Loucy (cell line): ENCODE measurements around the gene CDPF1.

Experiments
- H2AFZ ChIP-seq: fragments of 200-600 bp; sonication (generic); 2 replicates; pipeline ENCODE4 v1.6.0; 2016; ENCODE audit warnings: antibody characterized with exemption, mild to moderate bottlenecking, low read length, moderate library complexity
- H3F3A ChIP-seq: fragments of 200-600 bp; 2 replicates; pipeline ENCODE4 v1.6.0; 2016; ENCODE audit warnings: antibody characterized with exemption, low read depth, mild to moderate bottlenecking
- H3K27me3 ChIP-seq: fragments of 200-600 bp; sonication (generic); 2 replicates; pipeline ENCODE4 v1.6.1; 2014; ENCODE audit warnings: low read length, mild to moderate bottlenecking; ENCODE audit not compliant: insufficient read depth, poor library complexity, severe bottlenecking
- H3K36me3 ChIP-seq: fragments of 200-600 bp; sonication (generic); 2 replicates; pipeline ENCODE4 v1.6.1; 2016; ENCODE audit warnings: low read length; ENCODE audit not compliant: insufficient read depth
- H3K4me1 ChIP-seq: fragments of 200-600 bp; sonication (generic); 2 replicates; pipeline ENCODE4 v1.5.1; 2014; ENCODE audit warnings: low read length, mild to moderate bottlenecking; ENCODE audit not compliant: insufficient read depth, poor library complexity, severe bottlenecking
- H3K4me2 ChIP-seq: fragments of 200-600 bp; sonication (generic); 2 replicates; pipeline ENCODE4 v1.6.0; 2014; ENCODE audit warnings: antibody characterized with exemption, low read length, low read depth, mild to moderate bottlenecking; ENCODE audit not compliant: poor library complexity, severe bottlenecking
- H3K4me3 ChIP-seq: fragments of 200-600 bp; sonication (generic); 2 replicates; pipeline ENCODE4 v1.5.1; 2014; ENCODE audit warnings: low read length, mild to moderate bottlenecking, mixed read lengths; ENCODE audit not compliant: poor library complexity, severe bottlenecking
- H3K79me2 ChIP-seq: fragments of 200-600 bp; sonication (generic); 2 replicates; pipeline ENCODE4 v1.6.1; 2014; ENCODE audit warnings: low read length; ENCODE audit not compliant: insufficient read depth
- H3K9ac ChIP-seq: fragments of 200-600 bp; sonication (generic); 2 replicates; pipeline ENCODE4 v1.6.0; 2014; ENCODE audit warnings: mild to moderate bottlenecking, low read depth, low read length, moderate library complexity; ENCODE audit not compliant: poor library complexity, severe bottlenecking
- H3K9me2 ChIP-seq: fragments of 200-600 bp; sonication (generic); replicated peaks from 2 replicates; pipeline ENCODE4 v1.6.1; 2016; ENCODE audit warnings: low read depth, low read length, mixed read lengths
- H3K9me3 ChIP-seq: fragments of 200-600 bp; sonication (generic); 2 replicates; pipeline ENCODE4 v1.6.1; 2014; ENCODE audit warnings: mild to moderate bottlenecking, antibody characterized with exemption, low read length, low read depth; ENCODE audit not compliant: insufficient read depth
- H4K20me1 ChIP-seq: fragments of 200-600 bp; sonication (generic); 2 replicates; pipeline ENCODE4 v1.6.0; 2014; ENCODE audit warnings: antibody characterized with exemption, low read length, mild to moderate bottlenecking; ENCODE audit not compliant: insufficient read depth, poor library complexity, severe bottlenecking
- EZH2phosphoT487 ChIP-seq: fragments of 200-600 bp; IDR thresholded peaks from 2 replicates; pipeline ENCODE4 v1.6.1; 2018; ENCODE audit warnings: antibody characterized with exemption, mild to moderate bottlenecking, moderate library complexity, borderline replicate concordance
- TF ChIP-seq, protein P1 (sequence below): fragments of 200-600 bp; sonication (generic); conservative IDR thresholded peaks from 2 replicates; pipeline ENCODE4 v1.5.1; 2014; ENCODE audit warnings: mild to moderate bottlenecking, antibody characterized with exemption, low read length

CDPF1 gene

GRCh38 chr22:46293577-46294260 lies 43.6 kb upstream of the CDPF1 start:
- TF ChIP-seq EZH2phosphoT487 = no peak
- peaks cover 9% of the 10 kb centered on the region; the same call in 1 of the 2 replicates for H3K36me3 ChIP-seq

DNA sequence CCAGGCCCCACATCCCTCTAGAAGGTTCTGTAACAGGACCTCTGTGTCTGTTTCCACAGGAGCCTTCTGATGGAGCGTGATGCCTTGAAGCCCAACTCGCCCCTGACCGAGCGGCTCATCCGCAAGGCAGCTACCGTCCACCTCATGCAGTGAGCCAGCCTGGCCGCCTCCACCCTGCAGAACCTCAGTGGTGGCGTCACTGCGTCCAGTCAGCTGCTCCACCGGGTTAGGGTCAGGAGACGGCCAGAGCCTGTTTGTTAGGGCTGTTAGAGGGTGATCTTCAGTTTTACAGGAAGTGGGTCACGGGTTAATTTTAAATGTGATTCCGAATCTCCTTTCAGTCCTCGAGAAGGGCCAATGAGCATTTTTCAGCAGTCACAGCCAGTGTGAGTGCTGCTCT lies 42.6 kb upstream of the CDPF1 start:
- Histone ChIP-seq H3F3A (no peaks in the 10 kb centered on the region), H2AFZ (no peak overlapping the region), H3K9ac (no peak overlapping the region), H3K9me3 (no peaks in the 10 kb centered on the region), H3K9me2 (no peaks in the 10 kb centered on the region), H3K27me3 (no peaks in the 10 kb centered on the region), H3K79me2 (peaks cover 37% of the 10 kb centered on the region), H3K36me3 (peaks cover 8% of the 10 kb centered on the region; the same call in 1 of the 2 replicates), H3K4me3 (no peak overlapping the region), H3K4me2 (no peak overlapping the region), H3K4me1 (peaks cover 60% of the 10 kb centered on the region), H4K20me1 (no peaks in the 10 kb centered on the region)
- TF ChIP-seq, protein P1, sequence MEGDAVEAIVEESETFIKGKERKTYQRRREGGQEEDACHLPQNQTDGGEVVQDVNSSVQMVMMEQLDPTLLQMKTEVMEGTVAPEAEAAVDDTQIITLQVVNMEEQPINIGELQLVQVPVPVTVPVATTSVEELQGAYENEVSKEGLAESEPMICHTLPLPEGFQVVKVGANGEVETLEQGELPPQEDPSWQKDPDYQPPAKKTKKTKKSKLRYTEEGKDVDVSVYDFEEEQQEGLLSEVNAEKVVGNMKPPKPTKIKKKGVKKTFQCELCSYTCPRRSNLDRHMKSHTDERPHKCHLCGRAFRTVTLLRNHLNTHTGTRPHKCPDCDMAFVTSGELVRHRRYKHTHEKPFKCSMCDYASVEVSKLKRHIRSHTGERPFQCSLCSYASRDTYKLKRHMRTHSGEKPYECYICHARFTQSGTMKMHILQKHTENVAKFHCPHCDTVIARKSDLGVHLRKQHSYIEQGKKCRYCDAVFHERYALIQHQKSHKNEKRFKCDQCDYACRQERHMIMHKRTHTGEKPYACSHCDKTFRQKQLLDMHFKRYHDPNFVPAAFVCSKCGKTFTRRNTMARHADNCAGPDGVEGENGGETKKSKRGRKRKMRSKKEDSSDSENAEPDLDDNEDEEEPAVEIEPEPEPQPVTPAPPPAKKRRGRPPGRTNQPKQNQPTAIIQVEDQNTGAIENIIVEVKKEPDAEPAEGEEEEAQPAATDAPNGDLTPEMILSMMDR = no peak
- no peak for TF ChIP-seq EZH2phosphoT487

More at GRCh38 chr22:46293577-46294260, 43.6 kb upstream of the CDPF1 start:
- no peaks in the 10 kb centered on the region for H3K27me3 ChIP-seq
- H3K79me2 ChIP-seq = peaks cover 42% of the 10 kb centered on the region
- peaks cover 56% of the 10 kb centered on the region for H3K4me1 ChIP-seq
- H4K20me1 ChIP-seq = no peaks in the 10 kb centered on the region
- H3K9me3 ChIP-seq = no peaks in the 10 kb centered on the region
- H3F3A ChIP-seq = no peaks in the 10 kb centered on the region
- peak overlapping the region; percentile 45 for H3K9ac ChIP-seq
- no peak overlapping the region for H2AFZ ChIP-seq
- no peak overlapping the region for H3K4me3 ChIP-seq
- peak overlapping the region; percentile 25 for H3K4me2 ChIP-seq
- no peaks in the 10 kb centered on the region for H3K9me2 ChIP-seq

DNA sequence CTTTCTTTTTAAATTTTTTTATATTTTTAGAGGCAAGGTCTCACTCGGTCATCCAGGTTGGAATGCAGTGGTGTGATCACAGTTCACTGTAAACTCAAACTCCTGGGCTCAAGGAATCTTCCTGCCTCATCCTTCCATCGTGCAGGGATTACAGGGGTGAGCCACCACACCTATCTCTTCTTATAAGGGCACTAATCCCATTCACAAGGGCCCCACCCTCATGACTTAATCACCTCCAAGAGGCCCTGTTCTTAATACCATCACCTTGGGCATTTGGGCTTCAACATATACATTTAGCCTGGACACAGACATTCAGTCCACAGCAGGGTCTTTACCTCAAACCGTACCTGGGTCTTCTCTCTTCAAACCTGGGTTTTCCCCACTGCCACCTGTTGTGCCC lies 42.1 kb upstream of the CDPF1 start:
- Histone ChIP-seq H3K9ac (no peak overlapping the region), H4K20me1 (no peaks in the 10 kb centered on the region), H3K79me2 (peaks cover 37% of the 10 kb centered on the region), H3K9me3 (no peaks in the 10 kb centered on the region), H3K27me3 (no peaks in the 10 kb centered on the region), H3K9me2 (no peaks in the 10 kb centered on the region), H2AFZ (no peak overlapping the region), H3F3A (no peaks in the 10 kb centered on the region), H3K4me1 (peaks cover 66% of the 10 kb centered on the region), H3K36me3 (peaks cover 8% of the 10 kb centered on the region; the same call in 1 of the 2 replicates), H3K4me2 (no peak overlapping the region), H3K4me3 (no peak overlapping the region)
- TF ChIP-seq, protein P1 = no peak
- TF ChIP-seq EZH2phosphoT487 = no peak
